Nephron progenitor cell (in vitro differentiated cells): ENCODE measurements around the gene IL32.

Experiments
- DNase-seq: peaks from one replicate; pipeline ENCODE4 v3.0.0; 2021
- H3K27ac Mint-ChIP-seq: 2 replicates; pipeline ENCODE4 v1.8.0; 2021; ENCODE audit warnings: mild to moderate bottlenecking, moderate library complexity, mixed read lengths
- H3K27me3 Mint-ChIP-seq: 2 replicates; pipeline ENCODE4 v1.8.0; 2021; ENCODE audit warnings: mild to moderate bottlenecking, low read depth, mixed read lengths; ENCODE audit not compliant: poor library complexity
- H3K36me3 Mint-ChIP-seq: 2 replicates; pipeline ENCODE4 v1.8.0; 2021; ENCODE audit warnings: low read depth, mixed read lengths
- H3K4me1 Mint-ChIP-seq: 2 replicates; pipeline ENCODE4 v1.8.0; 2021; ENCODE audit warnings: mixed read lengths
- H3K4me3 Mint-ChIP-seq: 2 replicates; pipeline ENCODE4 v1.8.0; 2021; ENCODE audit warnings: mild to moderate bottlenecking, moderate library complexity, mixed read lengths
- H3K9me3 Mint-ChIP-seq: 2 replicates; pipeline ENCODE4 v1.8.0; 2021; ENCODE audit warnings: mild to moderate bottlenecking, moderate library complexity, mixed read lengths
- CTCF ChIP-seq: fragments of 200-600 bp; sonication (generic); IDR thresholded peaks from 2 replicates; pipeline ENCODE4 v1.5.0; 2021; ENCODE audit warnings: antibody characterized with exemption

Gene IL32

GRCh38 chr16:3099395-3099731, 33.9 kb downstream of the IL32 start:
- Mint-ChIP-seq H3K9me3 (no peaks in the 10 kb centered on the region), H3K27me3 (peaks cover 62% of the 10 kb centered on the region), H3K4me1 (peaks cover 59% of the 10 kb centered on the region), H3K4me3 (peak overlapping the region; percentile 50), H3K27ac (no peak overlapping the region), H3K36me3 (no peaks in the 10 kb centered on the region)
- no peak for DNase-seq
- no peak for TF ChIP-seq CTCF

DNA sequence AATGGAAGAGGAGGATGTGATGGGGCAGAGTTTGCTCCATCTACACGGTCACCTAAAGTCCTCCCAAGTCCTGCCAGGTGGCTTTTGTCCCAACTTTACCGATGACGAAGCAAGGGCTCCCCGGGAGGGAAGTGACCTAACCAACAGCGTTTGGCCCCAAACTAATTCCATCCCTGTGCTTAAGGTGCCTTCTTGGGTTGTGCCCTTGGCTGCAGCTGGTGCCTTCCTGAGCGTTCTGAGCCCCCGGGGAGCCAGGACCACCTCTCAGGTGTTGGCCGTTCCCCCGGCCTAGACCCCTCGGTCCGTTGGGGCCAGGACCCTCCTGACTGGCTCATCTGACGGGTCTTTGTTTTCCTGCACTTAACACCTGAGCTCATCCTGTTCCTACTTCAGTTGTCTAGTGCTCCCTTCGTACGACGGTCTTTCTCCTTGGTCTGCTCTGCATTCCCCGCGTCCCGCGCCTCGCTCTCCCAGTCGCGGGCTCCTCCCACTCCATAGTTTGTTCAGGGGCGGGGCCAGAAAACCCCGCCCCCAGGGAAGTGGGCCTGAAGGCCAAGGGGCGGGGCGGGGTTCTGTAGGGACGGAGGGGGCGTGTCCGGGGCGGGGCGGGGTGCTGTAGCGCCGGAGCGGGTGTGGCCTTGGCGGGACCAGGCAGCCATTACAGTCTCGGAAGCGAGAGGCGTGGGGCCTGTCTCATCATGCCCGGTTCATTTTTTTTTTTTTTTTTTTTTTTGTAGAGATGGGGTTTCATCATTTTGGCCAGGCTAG, 34.5 kb downstream of the IL32 start:
- no peak for TF ChIP-seq CTCF
- no peak overlapping the region for H3K27ac Mint-ChIP-seq
- peak; percentile 95 for DNase-seq

GRCh38 chr16:3101018-3101840, 35.8 kb downstream of the IL32 start:
- Mint-ChIP-seq H3K9me3 (no peaks in the 10 kb centered on the region), H3K27ac (no peak overlapping the region), H3K36me3 (no peaks in the 10 kb centered on the region), H3K4me3 (peak overlapping the region; percentile 54), H3K27me3 (peaks cover 62% of the 10 kb centered on the region), H3K4me1 (peaks cover 68% of the 10 kb centered on the region)
- DNase-seq = no peak
- peak; percentile 58 for TF ChIP-seq CTCF

More for the DNA sequence above, 34.5 kb downstream of the IL32 start:
- Mint-ChIP-seq H3K36me3 (no peaks in the 10 kb centered on the region), H3K4me1 (peaks cover 62% of the 10 kb centered on the region), H3K27me3 (peaks cover 62% of the 10 kb centered on the region), H3K9me3 (no peaks in the 10 kb centered on the region), H3K4me3 (peak overlapping the region; percentile 84)

DNA sequence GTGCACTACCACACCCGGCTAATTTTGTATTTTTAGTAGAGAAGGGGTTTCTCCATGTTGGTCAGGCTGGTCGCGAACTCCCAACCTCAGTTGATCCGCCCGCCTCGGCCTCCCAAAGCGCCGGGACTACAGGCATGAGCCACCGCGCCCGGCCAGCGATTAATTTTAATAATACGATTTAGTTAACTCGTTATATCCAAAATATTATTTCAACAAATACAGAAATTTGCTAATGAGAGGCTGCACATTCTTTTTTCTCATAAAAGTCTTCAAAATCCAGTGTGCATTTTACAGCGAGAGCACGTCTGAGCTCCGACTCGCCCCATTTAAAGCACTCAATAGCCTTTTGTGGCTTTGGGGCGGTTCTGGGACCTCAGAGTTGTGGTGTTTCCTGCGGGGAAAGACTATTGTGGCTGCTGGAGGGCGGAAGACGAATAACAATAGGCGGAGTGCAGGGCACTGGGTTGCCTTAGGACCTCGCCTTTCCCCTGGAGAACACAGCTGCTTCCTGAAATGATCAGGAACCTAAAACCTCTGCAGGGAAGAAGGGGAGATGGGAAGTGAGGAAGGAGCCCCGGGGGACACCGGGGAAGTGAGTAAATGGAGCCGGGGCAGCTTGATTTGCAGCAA, 36.5 kb downstream of the IL32 start:
- Mint-ChIP-seq H3K36me3 (no peaks in the 10 kb centered on the region), H3K27me3 (peaks cover 56% of the 10 kb centered on the region), H3K27ac (peak overlapping the region; percentile 89), H3K9me3 (no peaks in the 10 kb centered on the region), H3K4me1 (peaks cover 69% of the 10 kb centered on the region), H3K4me3 (peak overlapping the region; percentile 7)
- TF ChIP-seq CTCF = no peak
- DNase-seq = no peak

DNA sequence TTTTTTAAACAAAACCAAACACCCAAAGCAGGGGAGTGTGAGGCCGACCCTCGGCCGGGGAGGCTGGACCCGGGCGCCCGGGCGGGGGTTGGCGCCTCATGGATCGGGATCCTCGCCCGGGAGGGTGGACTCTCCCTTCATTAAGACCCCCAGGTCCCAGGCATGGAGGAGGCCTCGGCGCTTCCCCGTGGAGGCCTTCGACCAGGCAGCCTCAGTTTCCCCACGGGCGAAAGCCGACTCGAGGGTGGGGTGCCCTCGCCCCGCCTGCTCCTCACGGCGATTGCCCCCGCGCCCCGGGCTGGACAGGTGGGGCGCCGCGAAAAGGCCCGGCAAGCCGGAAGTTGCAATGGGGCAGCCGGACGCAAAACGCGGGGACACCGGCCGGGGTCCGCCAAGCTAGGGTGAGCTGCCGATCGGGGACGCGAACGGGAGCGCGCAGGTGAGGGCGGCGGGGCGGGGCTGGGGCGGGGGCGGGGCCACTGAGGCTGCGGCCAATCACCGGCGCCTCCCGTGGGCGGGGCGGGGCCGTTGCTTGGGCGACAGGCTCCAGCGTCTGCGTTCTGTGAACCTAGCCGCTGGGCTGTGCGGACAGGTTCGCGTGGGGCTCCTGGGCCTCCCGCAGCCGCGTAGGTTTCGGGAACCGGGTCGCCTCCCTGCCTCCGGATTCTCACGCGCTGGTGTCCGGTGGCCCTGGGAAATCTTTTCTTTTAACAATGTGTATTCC, 40.9 kb downstream of the IL32 start:
- H3K4me3 Mint-ChIP-seq = peak overlapping the region; percentile 83
- peak; percentile 95 for DNase-seq
- no peaks in the 10 kb centered on the region for H3K9me3 Mint-ChIP-seq
- H3K27me3 Mint-ChIP-seq = peaks cover 18% of the 10 kb centered on the region
- H3K27ac Mint-ChIP-seq = no peak overlapping the region
- TF ChIP-seq CTCF = no peak
- H3K4me1 Mint-ChIP-seq = peaks cover 38% of the 10 kb centered on the region
- no peaks in the 10 kb centered on the region for H3K36me3 Mint-ChIP-seq
